ENCODE data around the gene B4GALNT1. TPM values are rescaled to one million over a fixed set of nuclear protein-coding genes. Genes with fewer than 3 reads are reported as not detected.

B4GALNT1 gene
- total and polyA plus RNA-seq, 10 of the 15 experiments (the other 5 are each of a cell fraction or from before 2014, with no cell fraction given) = 0.01 to 0.38 (median 0.14) TPM; not detected in 3

DNA sequence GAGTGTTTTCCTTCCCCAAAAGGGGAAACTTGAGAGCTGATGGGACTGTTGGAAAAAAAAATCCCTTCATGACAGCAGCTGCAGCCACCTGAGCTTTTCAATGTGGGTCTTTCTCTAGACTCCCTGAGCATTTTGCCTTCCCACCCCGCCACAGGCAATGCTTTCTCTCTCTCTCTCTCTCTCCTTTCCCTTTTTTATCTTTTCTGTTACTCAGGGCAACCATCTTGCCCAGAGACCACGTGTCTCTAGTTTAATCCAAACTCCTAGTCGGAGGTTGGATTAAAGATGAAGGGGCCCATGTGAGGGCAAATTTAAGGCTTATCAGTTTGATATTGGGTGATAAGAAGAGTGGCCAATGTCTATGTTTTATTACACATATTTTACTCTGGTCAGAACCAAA lies 25.9 kb upstream of the B4GALNT1 start (continued):
- no peak for TF ChIP-seq KDM1A (IDR thresholded peaks at IDR 0.05; ENCODE audit: borderline replicate concordance)
- TF ChIP-seq NFIC (IDR thresholded peaks at IDR 0.05; ENCODE audit: low read depth, low read length) = no peak
- no peak for TF ChIP-seq ATF7 (IDR thresholded peaks at IDR 0.05; ENCODE audit: low read depth)
- TF ChIP-seq, protein P1, sequence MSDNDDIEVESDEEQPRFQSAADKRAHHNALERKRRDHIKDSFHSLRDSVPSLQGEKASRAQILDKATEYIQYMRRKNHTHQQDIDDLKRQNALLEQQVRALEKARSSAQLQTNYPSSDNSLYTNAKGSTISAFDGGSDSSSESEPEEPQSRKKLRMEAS (IDR thresholded peaks at IDR 0.05; ENCODE audit: low read depth, low read length) = no peak
- TF ChIP-seq GATAD2B (conservative IDR thresholded peaks at IDR 0.05; ENCODE audit: low read depth) = no peak
- TF ChIP-seq, protein P2, sequence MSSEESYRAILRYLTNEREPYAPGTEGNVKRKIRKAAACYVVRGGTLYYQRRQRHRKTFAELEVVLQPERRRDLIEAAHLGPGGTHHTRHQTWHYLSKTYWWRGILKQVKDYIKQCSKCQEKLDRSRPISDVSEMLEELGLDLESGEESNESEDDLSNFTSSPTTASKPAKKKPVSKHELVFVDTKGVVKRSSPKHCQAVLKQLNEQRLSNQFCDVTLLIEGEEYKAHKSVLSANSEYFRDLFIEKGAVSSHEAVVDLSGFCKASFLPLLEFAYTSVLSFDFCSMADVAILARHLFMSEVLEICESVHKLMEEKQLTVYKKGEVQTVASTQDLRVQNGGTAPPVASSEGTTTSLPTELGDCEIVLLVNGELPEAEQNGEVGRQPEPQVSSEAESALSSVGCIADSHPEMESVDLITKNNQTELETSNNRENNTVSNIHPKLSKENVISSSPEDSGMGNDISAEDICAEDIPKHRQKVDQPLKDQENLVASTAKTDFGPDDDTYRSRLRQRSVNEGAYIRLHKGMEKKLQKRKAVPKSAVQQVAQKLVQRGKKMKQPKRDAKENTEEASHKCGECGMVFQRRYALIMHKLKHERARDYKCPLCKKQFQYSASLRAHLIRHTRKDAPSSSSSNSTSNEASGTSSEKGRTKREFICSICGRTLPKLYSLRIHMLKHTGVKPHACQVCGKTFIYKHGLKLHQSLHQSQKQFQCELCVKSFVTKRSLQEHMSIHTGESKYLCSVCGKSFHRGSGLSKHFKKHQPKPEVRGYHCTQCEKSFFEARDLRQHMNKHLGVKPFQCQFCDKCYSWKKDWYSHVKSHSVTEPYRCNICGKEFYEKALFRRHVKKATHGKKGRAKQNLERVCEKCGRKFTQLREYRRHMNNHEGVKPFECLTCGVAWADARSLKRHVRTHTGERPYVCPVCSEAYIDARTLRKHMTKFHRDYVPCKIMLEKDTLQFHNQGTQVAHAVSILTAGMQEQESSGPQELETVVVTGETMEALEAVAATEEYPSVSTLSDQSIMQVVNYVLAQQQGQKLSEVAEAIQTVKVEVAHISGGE (CRISPR knock-in tag; IDR thresholded peaks at IDR 0.05) = no peak
- no peak for TF ChIP-seq HDAC2 (IDR thresholded peaks at IDR 0.05)
- no peak for TF ChIP-seq FOS (IDR thresholded peaks at IDR 0.05; ENCODE audit: borderline replicate concordance, extremely low read depth, insufficient read length)
- TF ChIP-seq EP300 (IDR thresholded peaks at IDR 0.05; ENCODE audit: borderline replicate concordance in 1 of 2, control insufficient read depth in 1 of 2, low read depth in 2 of 2, low read length in 2 of 2) = no peak
- TF ChIP-seq SUZ12 (IDR thresholded peaks at IDR 0.05; ENCODE audit: unreplicated experiment) = no peak
- no peak for TF ChIP-seq NFYB (IDR thresholded peaks at IDR 0.05; ENCODE audit: insufficient read depth, low read depth, low read length)
- TF ChIP-seq, protein P3, sequence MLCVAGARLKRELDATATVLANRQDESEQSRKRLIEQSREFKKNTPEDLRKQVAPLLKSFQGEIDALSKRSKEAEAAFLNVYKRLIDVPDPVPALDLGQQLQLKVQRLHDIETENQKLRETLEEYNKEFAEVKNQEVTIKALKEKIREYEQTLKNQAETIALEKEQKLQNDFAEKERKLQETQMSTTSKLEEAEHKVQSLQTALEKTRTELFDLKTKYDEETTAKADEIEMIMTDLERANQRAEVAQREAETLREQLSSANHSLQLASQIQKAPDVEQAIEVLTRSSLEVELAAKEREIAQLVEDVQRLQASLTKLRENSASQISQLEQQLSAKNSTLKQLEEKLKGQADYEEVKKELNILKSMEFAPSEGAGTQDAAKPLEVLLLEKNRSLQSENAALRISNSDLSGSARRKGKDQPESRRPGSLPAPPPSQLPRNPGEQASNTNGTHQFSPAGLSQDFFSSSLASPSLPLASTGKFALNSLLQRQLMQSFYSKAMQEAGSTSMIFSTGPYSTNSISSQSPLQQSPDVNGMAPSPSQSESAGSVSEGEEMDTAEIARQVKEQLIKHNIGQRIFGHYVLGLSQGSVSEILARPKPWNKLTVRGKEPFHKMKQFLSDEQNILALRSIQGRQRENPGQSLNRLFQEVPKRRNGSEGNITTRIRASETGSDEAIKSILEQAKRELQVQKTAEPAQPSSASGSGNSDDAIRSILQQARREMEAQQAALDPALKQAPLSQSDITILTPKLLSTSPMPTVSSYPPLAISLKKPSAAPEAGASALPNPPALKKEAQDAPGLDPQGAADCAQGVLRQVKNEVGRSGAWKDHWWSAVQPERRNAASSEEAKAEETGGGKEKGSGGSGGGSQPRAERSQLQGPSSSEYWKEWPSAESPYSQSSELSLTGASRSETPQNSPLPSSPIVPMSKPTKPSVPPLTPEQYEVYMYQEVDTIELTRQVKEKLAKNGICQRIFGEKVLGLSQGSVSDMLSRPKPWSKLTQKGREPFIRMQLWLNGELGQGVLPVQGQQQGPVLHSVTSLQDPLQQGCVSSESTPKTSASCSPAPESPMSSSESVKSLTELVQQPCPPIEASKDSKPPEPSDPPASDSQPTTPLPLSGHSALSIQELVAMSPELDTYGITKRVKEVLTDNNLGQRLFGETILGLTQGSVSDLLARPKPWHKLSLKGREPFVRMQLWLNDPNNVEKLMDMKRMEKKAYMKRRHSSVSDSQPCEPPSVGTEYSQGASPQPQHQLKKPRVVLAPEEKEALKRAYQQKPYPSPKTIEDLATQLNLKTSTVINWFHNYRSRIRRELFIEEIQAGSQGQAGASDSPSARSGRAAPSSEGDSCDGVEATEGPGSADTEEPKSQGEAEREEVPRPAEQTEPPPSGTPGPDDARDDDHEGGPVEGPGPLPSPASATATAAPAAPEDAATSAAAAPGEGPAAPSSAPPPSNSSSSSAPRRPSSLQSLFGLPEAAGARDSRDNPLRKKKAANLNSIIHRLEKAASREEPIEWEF (IDR thresholded peaks at IDR 0.05; ENCODE audit: insufficient replicate concordance, low read depth, low read length) = no peak
- TF ChIP-seq FOXK2 (IDR thresholded peaks at IDR 0.05) = no peak
- no peak for TF ChIP-seq MYC (IDR thresholded peaks at IDR 0.05; ENCODE audit: insufficient read depth, insufficient read length, insufficient replicate concordance, low read length, severe bottlenecking)
